ENCODE results near the gene KLHL10. TPM values are rescaled to one million over a fixed set of nuclear protein-coding genes. Genes with fewer than 3 reads are reported as not detected.

Gene KLHL10
- total RNA-seq: 0.74 TPM
- long read RNA-seq, partial matches to known transcripts: 0 of 2 reads
- long read RNA-seq, other reads (novel, unspliced or antisense): 2 of 2 reads

DNA sequence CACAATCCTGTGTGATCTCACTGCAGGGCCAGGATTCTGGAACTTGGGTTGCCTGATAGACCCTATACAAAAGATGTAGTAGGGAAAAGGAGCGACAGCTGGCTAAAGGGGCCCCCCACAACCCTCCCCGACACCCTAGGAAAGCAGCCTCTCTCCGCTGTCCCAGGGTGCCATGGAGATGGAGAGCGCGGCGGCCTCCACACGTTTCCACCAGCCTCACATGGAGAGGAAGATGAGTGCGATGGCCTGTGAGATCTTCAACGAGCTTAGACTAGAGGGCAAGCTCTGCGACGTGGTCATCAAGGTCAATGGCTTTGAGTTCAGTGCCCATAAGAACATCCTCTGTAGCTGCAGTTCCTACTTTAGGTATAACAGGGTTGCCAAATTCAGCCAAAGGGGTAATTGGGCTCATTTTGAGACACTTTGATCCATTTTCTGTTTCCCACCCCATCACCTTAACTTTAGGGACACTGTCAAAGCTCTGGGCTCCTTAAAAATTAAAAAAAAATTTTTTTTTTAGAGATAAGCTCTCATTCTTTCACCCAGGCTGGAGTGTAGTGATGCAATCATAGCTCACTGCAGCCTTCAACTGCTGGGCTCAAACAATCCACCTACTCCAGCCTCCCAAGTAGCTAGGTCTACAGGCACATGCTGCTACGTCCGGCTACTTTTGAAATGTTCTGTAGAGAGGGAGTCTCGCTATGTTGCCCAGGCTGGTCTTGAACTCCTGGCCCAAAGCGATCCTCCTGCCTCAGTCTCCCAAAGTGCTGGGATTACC is at the start of gene KLHL10:
Gene KLHL10 (plus strand): TSS at position 65 of the 778 bp plus-strand sequence. CDS start 108 bp downstream, at position 173.
- no peak for DNase-seq (ENCODE audit: low spot score)

DNA sequence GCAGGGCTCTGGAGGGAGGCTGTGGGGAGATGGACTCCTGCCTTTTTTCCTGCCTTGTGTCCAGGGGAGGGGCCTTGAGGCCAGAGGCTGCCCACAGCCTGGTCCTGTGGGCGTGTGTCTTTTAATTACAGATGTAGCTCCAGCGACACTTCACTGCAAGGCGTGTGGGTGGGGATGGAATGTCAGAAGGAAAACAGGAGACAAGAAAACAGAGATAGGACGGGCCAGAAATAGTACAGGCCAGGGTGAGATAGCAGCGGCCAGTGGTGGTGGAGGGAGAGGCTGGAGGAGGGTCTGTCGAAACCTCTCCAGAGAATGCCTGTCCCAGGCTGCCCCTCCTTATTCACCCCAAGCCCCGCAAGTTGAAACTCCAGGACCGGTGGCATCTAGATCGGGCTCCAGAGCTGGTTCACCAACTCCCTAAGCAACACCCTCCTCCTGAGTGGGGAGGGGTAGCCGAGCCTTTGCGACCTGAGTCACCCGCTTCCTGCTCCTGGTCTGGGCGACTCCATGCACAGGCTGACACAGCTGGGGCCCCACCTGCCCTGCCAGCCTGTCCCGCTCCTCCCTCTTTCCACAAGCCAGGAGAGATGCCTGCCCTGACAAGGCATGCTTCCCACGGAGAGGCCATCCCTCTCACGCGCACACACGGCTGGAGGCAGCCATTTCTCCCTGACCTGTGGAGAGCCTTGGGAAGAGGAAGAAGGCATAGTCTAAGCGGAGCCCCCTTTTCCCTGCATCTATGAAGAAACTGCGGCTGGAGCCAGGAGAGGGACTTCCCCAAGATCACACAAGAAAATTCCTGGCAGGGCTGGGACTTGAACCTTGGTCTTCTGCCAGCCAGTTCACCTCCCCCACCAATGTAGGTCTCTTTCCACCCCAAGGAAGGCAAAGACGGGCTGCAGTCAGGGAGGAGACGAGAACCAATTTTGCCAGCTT is 44.5 kb upstream of the KLHL10 start:
- no peak for DNase-seq (ENCODE audit: low spot score)

DNA sequence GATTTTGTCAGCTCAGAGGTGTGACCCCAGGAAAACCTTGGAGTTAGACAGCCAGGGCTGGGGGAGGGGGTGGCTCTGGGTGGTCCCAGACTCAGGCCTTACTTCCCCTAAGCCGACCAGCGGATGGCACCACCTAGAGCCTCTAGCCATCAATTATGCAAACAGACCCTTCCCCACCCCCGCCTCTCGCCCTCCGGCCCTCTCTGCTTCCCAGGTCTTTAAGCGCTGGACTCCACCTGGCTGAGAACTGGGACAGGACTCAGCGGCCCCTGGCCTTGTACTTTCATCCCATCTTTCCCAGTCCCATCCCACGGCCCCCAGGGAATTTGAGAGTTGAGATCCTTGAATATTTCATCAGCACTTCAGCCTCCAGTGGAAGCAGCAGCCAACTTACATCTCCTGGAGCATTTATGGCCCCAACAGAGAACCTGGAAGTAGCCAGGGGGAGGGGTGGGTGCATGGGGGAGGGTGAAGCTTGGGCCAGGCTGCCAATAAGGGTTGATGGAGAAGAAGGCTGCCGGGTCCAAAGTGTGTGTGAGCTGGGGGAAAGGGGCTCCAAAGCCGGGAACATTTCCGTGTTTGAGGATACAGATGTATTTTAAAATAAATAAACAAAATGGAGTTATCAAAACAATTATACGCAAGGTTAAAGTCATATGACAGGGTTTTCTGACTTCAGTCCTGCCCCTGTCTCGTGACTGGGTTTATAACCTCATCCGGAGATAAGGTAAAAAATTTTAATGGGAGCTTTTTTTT is 43.7 kb upstream of the KLHL10 start:
- no peak for DNase-seq (ENCODE audit: low spot score)

GRCh38 chr17:41794540-41794975 is 43.1 kb upstream of the KLHL10 start:
- no peak for DNase-seq (ENCODE audit: low spot score)

DNA sequence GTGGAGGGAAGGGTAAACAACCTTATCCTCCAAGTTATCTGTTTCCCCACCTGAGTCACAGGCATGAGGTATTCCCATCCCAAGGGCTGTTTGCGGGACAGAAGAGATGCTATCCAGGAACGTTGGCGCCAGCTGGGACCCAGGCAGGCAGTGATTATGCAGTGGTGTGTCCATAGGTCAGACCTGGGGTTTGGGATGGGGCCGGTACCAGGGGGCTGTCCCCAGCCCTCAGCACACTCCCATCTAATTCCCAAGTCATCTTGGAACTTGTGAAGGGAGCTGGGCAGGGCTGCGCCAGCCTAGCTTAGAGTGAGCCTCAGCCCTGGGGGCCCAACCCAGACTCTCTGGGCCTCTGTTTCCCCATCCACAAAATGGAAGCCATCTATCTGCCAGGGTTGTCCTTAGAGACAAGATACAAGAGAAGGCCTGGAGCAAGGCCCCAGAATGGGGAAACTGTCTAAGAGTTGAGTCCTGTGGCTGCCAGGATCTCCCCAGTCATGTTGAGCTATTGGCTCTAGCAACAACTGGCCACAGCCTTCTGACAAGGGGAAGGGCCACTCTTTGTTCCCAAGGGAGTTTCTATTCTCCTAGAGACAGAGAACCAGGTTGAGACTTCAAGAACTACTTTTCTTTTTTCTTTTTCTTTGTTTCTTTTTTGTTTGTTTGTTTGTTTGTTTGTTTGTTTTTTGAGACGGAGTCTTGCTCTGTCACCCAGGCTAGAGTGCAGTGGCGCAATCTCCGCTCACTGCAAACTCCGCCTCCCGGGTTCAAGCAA is 41.3 kb upstream of the KLHL10 start:
- DNase-seq (ENCODE audit: low spot score): no peak

DNA sequence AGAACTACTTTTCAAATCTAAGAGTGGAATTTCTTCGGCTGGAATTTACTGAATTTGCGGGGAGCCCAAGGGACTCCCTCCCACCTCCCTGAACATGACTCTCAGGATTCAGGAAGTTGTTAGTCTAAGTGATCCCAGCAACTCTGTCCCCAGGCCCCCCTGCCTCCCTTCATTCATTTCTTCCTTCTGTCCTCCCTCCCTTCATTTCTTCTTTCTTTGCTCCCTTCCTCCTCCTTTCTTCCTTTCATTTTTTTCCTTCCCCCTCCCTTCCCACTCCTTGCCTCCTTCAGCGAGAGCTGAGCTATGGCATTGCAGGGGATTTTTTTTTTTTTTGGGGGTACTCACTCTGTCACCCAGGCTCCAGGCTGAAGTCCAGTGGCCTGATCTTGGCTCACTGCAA is 40.2 kb upstream of the KLHL10 start:
- no peak for DNase-seq (ENCODE audit: low spot score)

- DNase-seq (ENCODE audit: low spot score): no peak
Observed at GRCh38 chr17:41799366-41799765, 38.3 kb upstream of the KLHL10 start.

DNA sequence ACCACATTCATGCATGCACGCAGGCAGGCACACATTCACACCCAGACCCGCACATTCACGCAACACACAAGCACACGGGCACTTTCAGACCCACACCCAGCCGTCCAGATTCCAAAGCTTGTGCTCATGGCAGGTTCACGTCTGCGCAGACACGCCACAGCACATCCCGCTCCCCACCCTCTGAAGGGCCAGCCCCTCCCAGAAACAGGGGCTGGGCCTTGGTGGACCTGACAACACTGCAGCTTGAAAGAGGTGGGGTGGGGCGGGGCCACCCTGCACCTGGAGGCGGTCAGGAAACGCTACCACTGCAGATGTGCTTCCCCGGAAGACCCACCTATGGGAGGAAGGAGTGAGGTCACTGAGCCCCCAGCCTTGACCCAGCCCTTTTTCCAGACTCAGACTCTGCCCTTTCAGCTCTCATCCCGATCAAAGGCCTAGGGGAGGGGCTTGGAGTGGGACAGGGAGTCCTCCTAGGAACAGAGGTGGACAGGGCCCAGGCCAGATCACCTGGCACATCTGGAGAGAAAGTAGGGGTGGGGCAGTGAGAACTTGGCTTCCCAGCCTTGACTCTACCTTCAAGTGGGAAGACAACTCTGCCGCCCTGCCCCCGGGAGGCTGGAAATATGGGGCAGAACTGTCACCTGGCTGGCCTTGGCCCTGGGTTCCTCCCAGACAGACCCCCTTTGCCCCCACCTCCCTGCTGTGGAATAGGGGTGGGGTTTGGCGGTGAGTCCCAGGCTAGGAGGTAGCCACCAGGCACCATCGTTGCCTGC is 36.8 kb upstream of the KLHL10 start:
- no peak for DNase-seq (ENCODE audit: low spot score)

GRCh38 chr17:41801374-41802271 is 36.0 kb upstream of the KLHL10 start:
- no peak for DNase-seq (ENCODE audit: low spot score)

DNA sequence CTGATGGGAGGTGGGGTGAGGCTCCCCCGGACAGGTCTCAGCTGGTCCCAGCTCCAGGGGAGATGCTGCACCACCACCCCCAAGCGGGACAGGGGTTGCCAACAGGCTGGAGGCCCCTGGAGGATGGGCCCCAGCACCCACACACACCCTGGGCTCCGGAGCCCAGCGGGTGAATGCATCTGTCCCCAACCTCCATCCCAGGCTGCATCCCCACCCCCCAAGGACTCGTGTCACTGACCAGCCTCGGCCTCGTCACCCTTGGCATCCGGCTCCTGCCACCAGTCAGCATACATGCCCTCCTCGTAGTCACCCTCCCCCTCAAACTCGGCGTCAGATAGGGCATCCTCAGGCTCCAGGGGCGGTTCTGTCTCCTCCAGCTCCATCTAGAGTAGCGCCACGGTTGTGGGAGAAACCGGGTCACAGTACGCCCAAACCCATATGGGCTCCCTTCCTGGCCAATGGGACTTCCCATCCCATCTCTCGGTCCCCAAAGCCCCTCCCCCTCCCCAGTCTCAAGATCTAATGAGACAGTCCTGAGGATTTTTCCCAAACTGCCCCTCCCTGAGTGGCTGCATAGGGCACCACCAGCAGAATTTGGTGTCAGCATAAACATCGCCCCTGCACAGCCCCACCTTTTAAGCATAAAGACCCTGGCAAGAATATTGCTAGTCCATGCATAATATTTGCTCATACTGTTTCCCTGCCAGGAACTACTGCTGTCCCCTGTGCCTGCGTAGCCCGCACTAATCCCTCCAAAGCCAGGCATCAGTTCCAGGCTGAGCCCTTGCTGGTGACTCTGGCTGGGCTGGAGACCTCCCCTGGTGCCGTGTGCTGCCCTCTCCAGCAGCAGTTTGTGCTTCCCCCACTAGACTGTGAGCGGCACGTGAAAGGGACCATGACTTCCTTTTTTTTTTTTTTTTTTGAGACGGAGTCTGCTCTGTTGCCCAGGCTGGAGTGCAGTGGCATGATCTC is 34.3 kb upstream of the KLHL10 start:
- DNase-seq (ENCODE audit: low spot score): no peak

- no peak for DNase-seq (ENCODE audit: low spot score)
Observed at GRCh38 chr17:41806685-41807445, 30.8 kb upstream of the KLHL10 start.

DNA sequence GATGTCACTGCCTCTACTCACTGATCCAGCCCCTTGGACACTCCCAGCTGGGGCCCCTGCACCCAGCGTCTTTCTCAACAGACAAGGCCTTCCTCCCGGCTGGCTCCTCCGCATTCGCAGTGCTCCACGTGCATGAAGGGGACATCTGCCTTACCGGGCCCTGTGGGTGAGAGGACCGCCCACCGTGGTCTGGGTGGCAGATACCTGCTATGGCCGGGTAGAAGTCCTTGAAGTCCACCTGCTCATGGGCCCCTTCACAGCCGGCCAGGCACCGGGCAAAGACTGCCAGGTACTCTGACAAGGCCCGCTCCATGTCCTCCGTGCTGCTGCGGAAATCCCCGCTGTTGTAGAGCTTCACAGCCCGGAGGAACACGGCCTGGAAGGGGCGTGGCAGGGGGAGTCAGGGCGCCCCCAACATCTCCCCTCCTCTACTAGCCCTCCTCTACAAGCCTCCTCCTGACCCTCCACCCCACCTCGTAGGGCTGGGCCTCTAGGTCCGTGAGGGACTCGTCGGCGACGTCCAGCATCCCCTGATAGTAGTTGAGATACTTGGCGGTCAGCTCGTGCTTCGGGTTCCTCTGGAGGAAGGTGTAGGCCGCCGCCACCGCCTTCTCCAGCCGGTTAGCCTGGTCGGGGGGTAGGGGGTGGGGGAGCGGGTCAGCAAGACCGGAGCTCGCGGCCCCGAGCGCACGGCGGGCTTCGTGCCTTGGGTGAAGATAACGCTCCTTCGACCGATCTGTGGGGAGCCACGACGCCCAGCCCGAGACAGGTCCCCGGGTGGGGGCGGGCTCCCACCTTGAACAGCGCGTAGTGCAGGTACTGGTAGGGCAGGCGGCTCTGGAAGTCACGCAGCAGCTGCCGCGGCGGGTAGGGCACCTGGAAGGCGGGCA is 26.7 kb upstream of the KLHL10 start:
- no peak for DNase-seq (ENCODE audit: low spot score)

GRCh38 chr17:41811549-41812380 is 25.9 kb upstream of the KLHL10 start, which contains the start of gene P3H4:
Gene P3H4 (minus strand): TSS chr17:41811949. CDS start chr17:41811915, 34 bp downstream.
- no peak for DNase-seq (ENCODE audit: low spot score)

DNA sequence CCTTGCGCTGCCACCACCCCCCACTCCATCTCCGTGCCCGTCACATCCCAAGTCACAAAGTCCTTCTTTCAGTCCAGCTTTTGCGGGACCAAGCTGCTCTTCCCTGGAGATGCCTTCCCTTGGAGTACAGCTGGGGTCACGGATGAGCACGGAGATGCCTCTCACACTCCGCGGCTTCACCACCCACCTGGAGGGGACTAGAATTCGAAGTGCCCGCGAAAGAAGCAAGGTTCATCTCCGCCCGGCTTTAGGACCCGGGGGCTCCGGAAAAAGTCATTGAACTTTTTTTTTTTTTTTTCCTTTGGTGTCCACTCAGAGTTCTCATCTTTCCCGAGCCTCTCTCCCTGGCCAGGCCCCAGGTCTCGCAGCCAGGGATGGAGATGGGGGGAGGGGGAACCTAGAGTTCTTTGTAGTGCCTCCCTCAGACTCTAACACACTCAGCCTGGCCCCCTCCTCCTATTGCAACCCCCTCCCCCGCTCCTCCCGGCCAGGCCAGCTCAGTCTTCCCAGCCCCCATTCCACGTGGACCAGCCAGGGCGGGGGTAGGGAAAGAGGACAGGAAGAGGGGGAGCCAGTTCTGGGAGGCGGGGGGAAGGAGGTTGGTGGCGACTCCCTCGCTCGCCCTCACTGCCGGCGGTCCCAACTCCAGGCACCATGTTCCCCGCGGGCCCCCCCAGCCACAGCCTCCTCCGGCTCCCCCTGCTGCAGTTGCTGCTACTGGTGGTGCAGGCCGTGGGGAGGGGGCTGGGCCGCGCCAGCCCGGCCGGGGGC is 25.1 kb upstream of the KLHL10 start, which contains the start of gene FKBP10:
Gene FKBP10 (plus strand): TSS at position 624 of the 771 bp plus-strand sequence. CDS start 31 bp downstream, at position 655.
- DNase-seq (ENCODE audit: low spot score): no peak
